K562 (cell line): ENCODE measurements around the gene ATXN7L1. TPM values are rescaled to one million over a fixed set of nuclear protein-coding genes. Genes with fewer than 3 reads are reported as not detected.

Experiments
- ATAC-seq: fragments of 200-7000 bp; cut with Tn5 transposase; 3 replicates; pipeline ENCODE4 v1.9.1; 2020; ENCODE audit warnings: moderate library complexity
- BruUV-seq: library from RNA; stranded (reverse); fragments of 400-500 nt; replicated peaks from 2 replicates; lab custom pipeline; 2021; lab: Mats Ljungman, UMichigan
- CTCF ChIA-PET: fragments of 300-600 bp; formaldehyde crosslinking; extraction: SDS; loops from one replicate; lab custom pipeline; 2021; ENCODE audit warnings: low intra/inter-chr PET ratio; lab: Yijun Ruan, JAX
- POLR2A ChIA-PET: fragments of 300-600, 350-650 bp; sonication (Branson Sonifier 250); formaldehyde crosslinking; extraction: SDS; loops from one replicate; lab custom pipeline; 2021; ENCODE audit warnings: antibody characterized with exemption, inconsistent platforms; lab: Yijun Ruan, JAX
- DNase-seq, 4 experiments: peaks; one replicate each; pipeline versions ENCODE4 v3.0.0 to v3.0.0-alpha.2; 2011 to 2018; ENCODE audit warnings: low spot score in 3 of 4, mixed read lengths in 3 of 4; ENCODE audit errors: extremely low read depth in 1 of 4
- FAIRE-seq: peaks from 2 replicates; lab custom pipeline; 2011; peaks lifted over from hg19 to GRCh38; lab: Jason Lieb, UNC
- H2AFZ ChIP-seq: 2 replicates; pipeline ENCODE4 v1.6.0; 2011; ENCODE audit warnings: low read depth, low read length, control low read depth, inconsistent platforms
- H3K27ac ChIP-seq: fragments of 200-600 bp; 3 replicates; pipeline ENCODE4 v1.8.0; 2011; ENCODE audit warnings: low read depth, mild to moderate bottlenecking, control low read depth, inconsistent platforms, low read length, moderate library complexity, mixed read lengths; ENCODE audit errors: extremely low read depth
- H3K27me3 ChIP-seq, 2 experiments: fragments of 300-600 bp in 1 of 2; 2 replicates in 1 of 2; 3 replicates in 1 of 2; pipeline versions ENCODE4 v1.6.0 to v1.8.0; 2011; ENCODE audit warnings: inconsistent platforms in 2 of 2, low read length in 2 of 2, mild to moderate bottlenecking in 1 of 2, mixed read lengths in 1 of 2, moderate library complexity in 1 of 2; ENCODE audit not compliant: control insufficient read depth in 2 of 2, insufficient read depth in 2 of 2
- H3K36me3 ChIP-seq: fragments of 300-600 bp; 3 replicates; pipeline ENCODE4 v1.8.0; 2011; ENCODE audit warnings: mild to moderate bottlenecking, low read length, inconsistent platforms; ENCODE audit not compliant: control insufficient read depth, insufficient read depth
- H3K4me1 ChIP-seq, 2 experiments: fragments of 200-600 bp in 1 of 2; replicated peaks in 1 of 2; 2 replicates in 1 of 2; 3 replicates in 1 of 2; pipeline versions ENCODE4 v1.5.1 to v1.8.0; 2011; ENCODE audit warnings: inconsistent platforms in 2 of 2, low read length in 2 of 2, mild to moderate bottlenecking in 1 of 2, mixed read lengths in 1 of 2, moderate library complexity in 1 of 2; ENCODE audit not compliant: control insufficient read depth in 2 of 2, insufficient read depth in 2 of 2
- H3K4me2 ChIP-seq: 2 replicates; pipeline ENCODE4 v1.6.1; 2011; ENCODE audit warnings: low read length, control low read depth, inconsistent platforms, mixed read lengths; ENCODE audit not compliant: insufficient read depth
- H3K4me3 ChIP-seq: fragments of 200-600 bp; sonication (generic), shearing (Covaris generic); 2 replicates; pipeline ENCODE4 v1.5.1; 2016; ENCODE audit warnings: control low read depth, inconsistent platforms
- H3K79me2 ChIP-seq: fragments of 200-600 bp; 3 replicates; pipeline ENCODE4 v1.8.0; 2011; ENCODE audit warnings: low read length, inconsistent platforms; ENCODE audit not compliant: control insufficient read depth, insufficient read depth
- H3K9ac ChIP-seq, 2 experiments: 2 replicates each; pipeline versions ENCODE4 v1.6.0 to v1.6.1; 2011; ENCODE audit warnings: low read depth in 2 of 2, low read length in 2 of 2, control low read depth in 1 of 2, inconsistent platforms in 1 of 2, mild to moderate bottlenecking in 1 of 2, mixed read lengths in 1 of 2; ENCODE audit not compliant: insufficient read depth in 1 of 2
- H3K9me1 ChIP-seq: one replicate; pipeline ENCODE4 v1.6.0; 2011; ENCODE audit warnings: inconsistent platforms, mild to moderate bottlenecking, low read length, moderate library complexity; ENCODE audit not compliant: control insufficient read depth, insufficient read depth
- H3K9me3 ChIP-seq: replicated peaks from 2 replicates; pipeline ENCODE4 v1.5.1; 2011; ENCODE audit warnings: low read depth, low read length, inconsistent platforms; ENCODE audit not compliant: control insufficient read depth, insufficient read depth
- H4K20me1 ChIP-seq: replicated peaks from 2 replicates; pipeline ENCODE4 v1.6.1; 2011; ENCODE audit warnings: low read length, inconsistent platforms, mixed read lengths; ENCODE audit not compliant: control insufficient read depth, insufficient read depth
- TFE3 ChIP-seq: fragments of 450-650 bp; formaldehyde crosslinking; IDR thresholded peaks from 2 replicates; pipeline ENCODE4 v1.4.0; 2020; ENCODE audit warnings: mild to moderate bottlenecking, mixed read lengths
- ZNF431 ChIP-seq: sonication (generic); formaldehyde crosslinking; IDR thresholded peaks from 2 replicates; pipeline ENCODE4 v1.8.0; 2022; ENCODE audit warnings: mild to moderate bottlenecking, missing genetic modification reagents
- WGBS: fragments of 100-300 bp; shearing (Covaris generic); methylation state at CpG from one replicate; pipeline ENCODE4 v1.1.6; 2016; ENCODE audit warnings: low coverage, mixed read lengths; ENCODE audit not compliant: insufficient coverage; ENCODE audit errors: missing lambda C conversion rate; 5-methylcytosine and 5-hydroxymethylcytosine counted together
- in situ Hi-C: fragments of 300-500 bp; cut with MboI; formaldehyde crosslinking; loops from 4 replicates; pipeline ENCODE4 v1.15.0; 2018; ENCODE audit warnings: inconsistent platforms, mixed read lengths
- intact Hi-C: fragments of 100-400 bp; cut with micrococcal nuclease; formaldehyde crosslinking; loops from 2 replicates; pipeline ENCODE4 v1.14.2; 2022
- polyA plus RNA-seq, 8 experiments: library from polyadenylated mRNA; depleted of rRNA in 4 of 8; stranded (reverse) in 5 of 8; unstranded in 3 of 8; fragments of >200 nt; fragmentation: Nextera tagmentation in 2 of 8; fragmentation: Illumina TruSeq in 1 of 8; extraction: Ambion mirVana in 2 of 8; extraction: Trizol in 1 of 8; gene quantifications; 2 replicates each; pipeline versions ENCODE4 v1.2.1 to v1.2.3, GENCODE V29; 2011 to 2014; ENCODE audit warnings: inconsistent platforms in 1 of 8, missing spikeins in 1 of 8
- total RNA-seq, 7 experiments: library from RNA; depleted of rRNA in 6 of 7; stranded (reverse); fragments of >200 nt in 6 of 7; fragmentation: Illumina TruSeq in 2 of 7; extraction: Trizol in 2 of 7; gene quantifications; 2 replicates each; pipeline versions ENCODE4 v1.2.1 to v1.2.3, GENCODE V29; 2011 to 2021; ENCODE audit warnings: low replicate concordance in 1 of 7

Gene ATXN7L1
- total and polyA plus RNA-seq, 9 of the 15 experiments (the other 6 are each of a cell fraction or from before 2014, with no cell fraction given) = 6.6 to 13.7 (median 10.7) TPM

GRCh38 chr7:105807448-105807762 is 69.0 kb downstream of the ATXN7L1 start:
- Histone ChIP-seq H3K4me2 (no peak overlapping the region), H3K9me3 (no peaks in the 10 kb centered on the region), H3K9ac (no peak overlapping the region), H3K9me1 (no peaks in the 10 kb centered on the region), H3K27ac (no peak overlapping the region), H3K27me3 (peaks cover 2 to 42% of the 10 kb centered on the region in 2 experiments; a peak in 4 of 5 replicates), H3K4me1 (no peaks in the 10 kb centered on the region; a peak in 1 of 5 replicates), H3K36me3 (no peaks in the 10 kb centered on the region), H2AFZ (no peak overlapping the region), H3K4me3 (no peak overlapping the region), H4K20me1 (peaks cover 40% of the 10 kb centered on the region), H3K79me2 (no peaks in the 10 kb centered on the region)
- in situ Hi-C loops (no loop called here), intact Hi-C loops (no loop called here)
- TF ChIP-seq TFE3 = peak; percentile 78
- no peak for TF ChIP-seq ZNF431 (CRISPR knock-in tag)
- FAIRE-seq = no peak
- ChIA-PET CTCF (no interaction called here), POLR2A (interaction anchor here (1.0 to 1.2 kb wide), 2 partner anchors 9 to 15 kb away, joined by 3 read pairs; no protein-coding TSS in a partner anchor)
- BruUV-seq = no TSS peak
- no peak for DNase-seq
- ATAC-seq = no peak
- 34% methylated on average over 4 of the region's 4 CpGs for WGBS
